Cardiac muscle cell (in vitro differentiated cells and primary cell): ENCODE data around the gene NAGLU. TPM values are rescaled to one million over a fixed set of nuclear protein-coding genes. Genes with fewer than 3 reads are reported as not detected.

Experiments used
- DNase-seq, 2 donors: peaks; one replicate each; pipeline versions ENCODE4 v3.0.0 to v3.0.0-alpha.2; 2010 to 2017; ENCODE audit warnings: low read depth in 1 of 2, low spot score in 1 of 2
- H3K27ac ChIP-seq: fragments of 200-600 bp; sonication (generic); 2 replicates; pipeline ENCODE4 v1.5.1; 2016
- H3K27me3 ChIP-seq: fragments of 200-600 bp; sonication (generic); 2 replicates; pipeline ENCODE4 v1.6.0; 2016; ENCODE audit warnings: control low read depth
- H3K36me3 ChIP-seq: fragments of 200-600 bp; sonication (generic); 2 replicates; pipeline ENCODE4 v1.5.1; 2016; ENCODE audit warnings: control low read depth
- H3K4me1 ChIP-seq: fragments of 200-600 bp; sonication (generic); 2 replicates; pipeline ENCODE4 v1.8.1; 2017; ENCODE audit warnings: low read depth, mild to moderate bottlenecking, mixed run types
- H3K4me3 ChIP-seq: fragments of 200-600 bp; sonication (generic); 2 replicates; pipeline ENCODE4 v1.5.1; 2016; ENCODE audit warnings: mild to moderate bottlenecking
- H3K9me3 ChIP-seq: fragments of 200-600 bp; sonication (generic); 2 replicates; pipeline ENCODE4 v1.5.1; 2017; ENCODE audit warnings: low read depth, mild to moderate bottlenecking, control low read depth
- CTCF ChIP-seq: IDR thresholded peaks from 2 replicates; pipeline ENCODE4 v1.5.1; 2012; ENCODE audit warnings: low read depth, mild to moderate bottlenecking, low read length
- polyA plus RNA-seq: library from polyadenylated mRNA; unstranded; fragments of >200 nt; fragmentation: Nextera tagmentation; extraction: Ambion mirVana; gene quantifications from 2 replicates; pipeline ENCODE4 v1.2.1, GENCODE V29; 2016
- total RNA-seq: library from RNA; depleted of rRNA; stranded (reverse); fragments of >200 nt; gene quantifications from 2 replicates; pipeline ENCODE4 v1.2.3, GENCODE V29; 2016

NAGLU gene
- total and polyA plus RNA-seq, 2 experiments from 2014 or later = 49.0 to 56.9 TPM

GRCh38 chr17:42577532-42578281, 41.7 kb downstream of the NAGLU start, which contains the start of gene PSMC3IP:
PSMC3IP (minus strand) TSS chr17:42577729; CDS start chr17:42577686, 43 bp downstream.
- no peaks in the 10 kb centered on the region for H3K4me1 ChIP-seq
- no peaks in the 10 kb centered on the region for H3K9me3 ChIP-seq
- peak within 1 kb of the TSS; percentile 64 for H3K4me3 ChIP-seq
- DNase-seq = peak; percentile 95 to 96
- peak; percentile 41 for TF ChIP-seq CTCF
- H3K27me3 ChIP-seq = no peaks in the 10 kb centered on the region
- H3K36me3 ChIP-seq = peaks cover 28% of the 10 kb centered on the region
- H3K27ac ChIP-seq = peak within 1 kb of the TSS; percentile 72

- Histone ChIP-seq H3K27ac (peak overlapping the region; percentile 72), H3K9me3 (no peaks in the 10 kb centered on the region), H3K4me1 (no peaks in the 10 kb centered on the region), H3K36me3 (peaks cover 28% of the 10 kb centered on the region), H3K4me3 (peak overlapping the region; percentile 64), H3K27me3 (no peaks in the 10 kb centered on the region)
- TF ChIP-seq CTCF = peak; percentile 79
- DNase-seq = peak; percentile 76 to 82
Measured at GRCh38 chr17:42578282-42578869, 42.3 kb downstream of the NAGLU start.

GRCh38 chr17:42579794-42580551, 43.9 kb downstream of the NAGLU start:
- Histone ChIP-seq H3K27me3 (no peaks in the 10 kb centered on the region), H3K36me3 (peaks cover 30% of the 10 kb centered on the region), H3K4me3 (no peak overlapping the region), H3K27ac (no peak overlapping the region), H3K9me3 (no peaks in the 10 kb centered on the region), H3K4me1 (no peaks in the 10 kb centered on the region)
- no peak for DNase-seq
- TF ChIP-seq CTCF = no peak

DNA sequence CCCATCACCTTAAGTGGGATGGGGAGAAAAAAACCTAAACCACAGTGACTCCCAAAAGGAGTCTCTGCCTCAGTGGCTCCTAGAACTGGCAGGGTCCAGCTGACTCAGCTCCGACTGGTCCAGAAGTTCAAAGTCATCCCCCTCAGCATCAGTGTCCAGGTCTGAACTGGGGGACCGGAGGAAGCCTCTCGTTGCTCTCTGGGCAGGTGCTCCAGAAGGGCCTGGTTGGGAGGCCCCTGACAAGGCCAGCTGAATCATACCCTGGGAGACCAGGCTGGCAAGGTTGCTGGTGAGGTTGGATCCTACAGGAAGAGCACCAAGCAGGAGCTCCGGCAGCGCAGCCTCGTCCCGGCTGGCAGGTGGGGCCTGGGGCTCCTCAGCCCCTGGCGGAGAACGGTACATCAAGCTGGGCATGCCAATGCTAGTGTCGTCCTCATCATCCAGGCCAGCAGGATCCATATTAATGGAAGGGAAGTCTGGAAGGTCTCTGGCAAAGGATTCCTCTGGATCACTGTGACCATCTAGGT, 45.8 kb downstream of the NAGLU start:
- TF ChIP-seq CTCF = no peak
- no peak for DNase-seq
- no peaks in the 10 kb centered on the region for H3K4me1 ChIP-seq
- no peak overlapping the region for H3K4me3 ChIP-seq
- H3K27me3 ChIP-seq = no peaks in the 10 kb centered on the region
- H3K9me3 ChIP-seq = no peaks in the 10 kb centered on the region
- no peak overlapping the region for H3K27ac ChIP-seq
- peaks cover 46% of the 10 kb centered on the region for H3K36me3 ChIP-seq

GRCh38 chr17:42584880-42585279, 48.8 kb downstream of the NAGLU start:
- Histone ChIP-seq H3K9me3 (no peaks in the 10 kb centered on the region), H3K4me3 (no peak overlapping the region), H3K36me3 (peaks cover 71% of the 10 kb centered on the region)

More at GRCh38 chr17:42584880-42585279, 48.8 kb downstream of the NAGLU start:
- DNase-seq = no peak
- no peak for TF ChIP-seq CTCF
- H3K4me1 ChIP-seq = no peaks in the 10 kb centered on the region
- H3K27ac ChIP-seq = no peak overlapping the region
- H3K27me3 ChIP-seq = no peaks in the 10 kb centered on the region
